Transverse colon (tissue), 4 donors: Measurements from ENCODE around the gene SMC1A. TPM values are rescaled to one million over a fixed set of nuclear protein-coding genes. Genes with fewer than 3 reads are reported as not detected.
"Not testable (repeated sequence)": the region's sequence is repeated elsewhere in the genome, so short reads cannot be mapped to it uniquely, and the experiment has no call there.

ENCODE experiments used
- DNase-seq: peaks from one replicate; pipeline ENCODE4 v3.0.0-alpha.2; 2019
- H3K27ac ChIP-seq, 4 donors: fragments of 200-600 bp; sonication (generic); 2 replicates each; pipeline ENCODE4 v1.5.1; 2016 to 2018; ENCODE audit warnings: inconsistent platforms in 4 of 4
- H3K27me3 ChIP-seq: fragments of 200-600 bp; sonication (generic); 2 replicates; pipeline ENCODE4 v1.5.1; 2017; ENCODE audit warnings: inconsistent platforms
- H3K36me3 ChIP-seq, 4 donors: fragments of 200-600 bp; sonication (generic); 2 replicates each; pipeline ENCODE4 v1.5.1; 2017 to 2019; ENCODE audit warnings: inconsistent platforms in 4 of 4
- H3K4me1 ChIP-seq, 4 donors: fragments of 200-600 bp; sonication (generic); 2 replicates each; pipeline ENCODE4 v1.5.1; 2017 to 2020; ENCODE audit warnings: inconsistent platforms in 4 of 4
- H3K4me3 ChIP-seq, 4 donors: fragments of 200-600 bp; sonication (generic); 1 replicate in 1 of 4; 2 replicates in 3 of 4; pipeline versions ENCODE4 v1.5.1 to v1.6.1; 2017 to 2019; ENCODE audit warnings: inconsistent platforms in 4 of 4
- H3K9me3 ChIP-seq, 2 donors: fragments of 200-600 bp; sonication (generic); 2 replicates each; pipeline ENCODE4 v1.5.1; 2017 to 2019; ENCODE audit warnings: inconsistent platforms in 2 of 2
- CTCF ChIP-seq, 5 experiments: fragments of 200-600 bp in 3 of 5; fragments of 450-650 bp in 2 of 5; sonication (generic) in 3 of 5; IDR thresholded peaks; 1 replicate in 2 of 5; 2 replicates in 3 of 5; pipeline ENCODE4 v1.5.1; 2016 to 2017; ENCODE audit warnings: antibody characterized with exemption in 5 of 5, inconsistent platforms in 3 of 5, mild to moderate bottlenecking in 2 of 5, moderate library complexity in 1 of 5
- EP300 ChIP-seq: sonication (generic); formaldehyde crosslinking; IDR thresholded peaks from one replicate; pipeline ENCODE4 v1.6.1; 2017; ENCODE audit warnings: antibody characterized with exemption, low read depth
- POLR2A ChIP-seq: fragments of 450-650 bp; IDR thresholded peaks from one replicate; pipeline ENCODE4 v1.6.1; 2016; ENCODE audit warnings: antibody characterized with exemption, mild to moderate bottlenecking, moderate library complexity
- POLR2AphosphoS5 ChIP-seq, 3 donors: sonication (generic); formaldehyde crosslinking; IDR thresholded peaks; one replicate each; pipeline ENCODE4 v1.6.1; 2016; ENCODE audit warnings: antibody characterized with exemption in 3 of 3
- WGBS, 2 donors: methylation state at CpG; one replicate each; pipeline ENCODE4 v1.1.5; 2018; ENCODE audit warnings: low coverage in 1 of 2; 5-methylcytosine and 5-hydroxymethylcytosine counted together
- in situ Hi-C, 4 donors: fragments of 200-750 bp; cut with MboI; loops; one replicate each; pipeline versions ENCODE4 v1.15.0 to v1.15.1; 2017; ENCODE audit warnings: low sequenced_read_pairs in 3 of 4, low pct_ligation_motif_present in 1 of 4, low pct_unique_long_range_greater_than_20kb in 1 of 4
- intact Hi-C: fragments of 100-400 bp; cut with DNase I; formaldehyde crosslinking; loops from one replicate; pipeline ENCODE4 v1.15.1; 2023; ENCODE audit warnings: low total_unique reads
- total RNA-seq, 4 donors: library from RNA; depleted of rRNA; stranded (reverse); fragments of >200 nt; gene quantifications; one replicate each; pipeline ENCODE4 v1.1.0, GENCODE V29; 2016

SMC1A gene
- total RNA-seq, 4 donors from 2014 or later = 25.3 to 113 (median 52.9) TPM

DNA sequence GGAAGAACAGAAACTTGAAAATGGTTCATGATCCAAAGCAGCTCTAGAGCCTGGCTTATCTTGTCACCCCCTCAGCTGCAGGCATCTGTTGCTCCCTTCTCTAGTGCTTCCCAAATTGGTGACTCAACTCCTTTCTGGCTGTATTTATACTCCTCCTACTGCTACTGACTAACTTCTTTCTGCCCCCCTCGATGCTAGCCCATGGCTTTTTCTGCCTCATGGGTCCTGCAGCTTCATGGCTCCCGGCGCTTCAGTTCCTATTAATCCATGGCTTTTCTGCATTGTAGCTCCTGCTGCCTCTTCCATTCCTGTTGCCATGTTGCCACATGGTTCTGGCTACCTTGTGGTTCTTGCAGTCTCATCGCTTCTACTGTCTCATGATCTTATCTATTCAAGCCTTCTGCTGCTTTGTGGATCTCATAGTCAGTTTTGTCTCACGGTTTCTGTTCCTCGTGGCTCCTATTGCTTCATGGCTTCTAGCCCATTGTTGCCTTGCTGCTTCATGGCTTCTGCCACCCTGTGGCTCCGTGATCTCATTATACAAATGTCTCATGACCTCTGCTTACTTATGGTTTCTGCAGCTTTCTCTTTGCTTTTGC lies 48.1 kb downstream of the SMC1A start:
- Histone ChIP-seq H3K36me3 (no peaks in the 10 kb centered on the region), H3K4me3 (no peak overlapping the region), H3K9me3 (no peaks in the 10 kb centered on the region), H3K27me3 (no peaks in the 10 kb centered on the region), H3K4me1 (no peaks in the 10 kb centered on the region), H3K27ac (no peak overlapping the region)
- WGBS, 2 donors = 84% methylated on average over 7 of the region's 7 CpGs; no CpG with 5 or more reads in 1 of the 2 donors
- TF ChIP-seq CTCF (IDR thresholded peaks at IDR 0.05) (no peak), POLR2AphosphoS5 (IDR thresholded peaks at IDR 0.05) (no peak), POLR2A (no peak), EP300 (no peak)
- in situ Hi-C loops = no loop called here
- DNase-seq = no peak
- intact Hi-C loops = no loop called here

- TF ChIP-seq EP300 (no peak), CTCF (IDR thresholded peaks at IDR 0.05) (no peak), POLR2A (no peak), POLR2AphosphoS5 (IDR thresholded peaks at IDR 0.05) (no peak)
- Histone ChIP-seq H3K4me1 (no peaks in the 10 kb centered on the region), H3K27ac (no peak overlapping the region), H3K9me3 (no peaks in the 10 kb centered on the region), H3K4me3 (no peak overlapping the region), H3K27me3 (no peaks in the 10 kb centered on the region), H3K36me3 (no peaks in the 10 kb centered on the region)
- WGBS, 2 donors = 57 to 67% methylated on average over 1 to 2 of the region's 2 CpGs
- DNase-seq = no peak
- intact Hi-C loops (no loop called here), in situ Hi-C loops (no loop called here)
Observed at GRCh38 chrX:53373307-53373706, 49.1 kb downstream of the SMC1A start.

DNA sequence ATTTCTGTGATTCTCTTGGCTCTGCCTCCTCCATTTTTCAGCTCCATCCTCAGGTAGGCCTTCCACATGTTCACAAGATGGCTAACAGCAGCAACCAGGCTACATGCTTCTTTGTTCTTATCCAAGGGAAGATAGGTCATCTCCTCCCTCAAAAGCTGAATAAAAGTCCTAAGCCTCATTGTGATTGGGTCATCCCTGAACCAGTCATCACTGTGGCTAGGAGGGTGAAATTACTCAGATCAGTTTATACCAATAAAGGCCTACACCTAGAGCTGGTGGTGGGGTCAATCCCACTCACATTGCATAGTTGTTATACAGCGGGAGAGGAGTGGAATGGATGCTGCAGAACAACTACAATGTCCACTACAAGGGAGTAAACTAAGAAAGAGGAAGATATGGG lies 56.0 kb downstream of the SMC1A start:
- H3K27ac ChIP-seq, H3K27me3 ChIP-seq, H3K4me3 ChIP-seq, H3K9me3 ChIP-seq, H3K36me3 ChIP-seq, H3K4me1 ChIP-seq, DNase-seq, in situ Hi-C loops, intact Hi-C loops: not testable (repeated sequence)
- WGBS, 2 donors = 88% methylated on average over 1 of the region's 1 CpG; no CpG with 5 or more reads in 1 of the 2 donors

GRCh38 chrX:53362449-53362848 lies 60.0 kb downstream of the SMC1A start:
- TF ChIP-seq POLR2AphosphoS5 (IDR thresholded peaks at IDR 0.05) = no peak
- TF ChIP-seq EP300 = no peak
- TF ChIP-seq CTCF (IDR thresholded peaks at IDR 0.05) = no peak
- no peak for TF ChIP-seq POLR2A
- H3K9me3 ChIP-seq = no peaks in the 10 kb centered on the region
- 69% methylated on average over 2 of the region's 2 CpGs; no CpG with 5 or more reads in 1 of the 2 donors for WGBS, 2 donors
- DNase-seq = no peak
- intact Hi-C loops = no loop called here
- in situ Hi-C loops = no loop called here
- no peaks in the 10 kb centered on the region for H3K36me3 ChIP-seq
- no peak overlapping the region for H3K27ac ChIP-seq
- no peaks in the 10 kb centered on the region for H3K4me1 ChIP-seq
- no peak overlapping the region for H3K4me3 ChIP-seq
- no peaks in the 10 kb centered on the region for H3K27me3 ChIP-seq
